ENCODE data around the gene RNASE4.

- TF ChIP-seq CTCF (conservative IDR thresholded peaks at IDR 0.05; ENCODE audit: low read length) (no peak), EZH2phosphoT487 (IDR thresholded peaks at IDR 0.05; ENCODE audit: borderline replicate concordance) (no peak)
Measured at GRCh38 chr14:20667957-20668356, 16.4 kb upstream of the RNASE4 start.
